ENCODE data around the gene INPP5B. TPM values are rescaled to one million over a fixed set of nuclear protein-coding genes. Genes with fewer than 3 reads are reported as not detected.

INPP5B gene
- total RNA-seq, 4 donors from 2014 or later = 6.2 to 20.4 (median 13.7) TPM

- intact Hi-C loops (cut with DNase I) = no loop called here
- peaks cover 20 to 36% (median 20%) of the 10 kb centered on the region in 3 donors for H3K4me1 ChIP-seq
- no peak overlapping the region for H3K27ac ChIP-seq
- H3K4me3 ChIP-seq = peak overlapping the region in 1 of 4 donors; percentile 95
- no peak for DNase-seq
- peaks cover 0 to 12% (median 0%) of the 10 kb centered on the region in 3 donors for H3K36me3 ChIP-seq
- WGBS, 2 donors = 24 to 41% methylated on average over 4 of the region's 4 CpGs
- no peaks in the 10 kb centered on the region for H3K27me3 ChIP-seq
- TF ChIP-seq POLR2A (IDR thresholded peaks at IDR 0.05) (no peak), CTCF (IDR thresholded peaks at IDR 0.05) (no peak)
- H3K9me3 ChIP-seq = no peaks in the 10 kb centered on the region
Measured at GRCh38 chr1:37932759-37933158, 14.1 kb downstream of the INPP5B start.

- intact Hi-C loops (cut with DNase I) = no loop called here
- H3K36me3 ChIP-seq = peaks cover 0 to 12% (median 0%) of the 10 kb centered on the region in 3 donors
- no peaks in the 10 kb centered on the region for H3K27me3 ChIP-seq
- H3K9me3 ChIP-seq = no peaks in the 10 kb centered on the region
- peaks cover 20 to 43% (median 20%) of the 10 kb centered on the region in 3 donors for H3K4me1 ChIP-seq
- H3K4me3 ChIP-seq = peak overlapping the region; percentile 66 to 95 (median 84)
- peak overlapping the region; percentile 76 to 89 (median 81) for H3K27ac ChIP-seq
- WGBS, 2 donors = 0 to 1% methylated on average over 8 to 11 of the region's 68 CpGs
- TF ChIP-seq CTCF (IDR thresholded peaks at IDR 0.05) (peak in 4 of 6 experiments; percentile 21 to 58 (median 34)), POLR2A (IDR thresholded peaks at IDR 0.05) (peak in 1 of 4 donors; percentile 56)
- DNase-seq = peak; percentile 79
Measured at GRCh38 chr1:37931361-37932158, 15.3 kb downstream of the INPP5B start.

GRCh38 chr1:37931102-37931360 is 15.8 kb downstream of the INPP5B start:
- TF ChIP-seq CTCF (IDR thresholded peaks at IDR 0.05) (no peak), POLR2A (IDR thresholded peaks at IDR 0.05) (no peak)
- Histone ChIP-seq H3K36me3 (peaks cover 0 to 9% (median 0%) of the 10 kb centered on the region in 3 donors), H3K27ac (peak overlapping the region in 3 of 4 donors; percentile 76 to 89 (median 79)), H3K27me3 (no peaks in the 10 kb centered on the region), H3K4me3 (peak overlapping the region; percentile 66 to 95 (median 84)), H3K9me3 (no peaks in the 10 kb centered on the region), H3K4me1 (peaks cover 23 to 49% (median 24%) of the 10 kb centered on the region in 3 donors)
- DNase-seq = no peak
- intact Hi-C loops (cut with DNase I) = no loop called here
- whole genome bisulfite sequencing, 2 donors = 0% methylated on average over 1 of the region's 6 CpGs; no CpG with 5 or more reads in 1 of the 2 donors

GRCh38 chr1:37930246-37931101 is 16.4 kb downstream of the INPP5B start:
- no peaks in the 10 kb centered on the region for H3K9me3 ChIP-seq
- no peak for TF ChIP-seq POLR2A (IDR thresholded peaks at IDR 0.05)
- no peak for TF ChIP-seq CTCF (IDR thresholded peaks at IDR 0.05)
- peak overlapping the region; percentile 39 to 89 (median 78) for H3K27ac ChIP-seq
- intact Hi-C loops (cut with DNase I) = no loop called here
- DNase-seq = no peak
- H3K4me1 ChIP-seq = peaks cover 24 to 54% (median 27%) of the 10 kb centered on the region in 3 donors
- peaks cover 0 to 3% (median 0%) of the 10 kb centered on the region in 3 donors for H3K36me3 ChIP-seq
- 48% methylated on average over 9 to 10 of the region's 13 CpGs for WGBS, 2 donors
- H3K4me3 ChIP-seq = peak overlapping the region; percentile 66 to 95 (median 84)
- no peaks in the 10 kb centered on the region for H3K27me3 ChIP-seq
